Measurements from ENCODE around the gene STK10. TPM values are rescaled to one million over a fixed set of nuclear protein-coding genes. Genes with fewer than 3 reads are reported as not detected.

STK10 gene
- total RNA-seq, 4 donors from 2014 or later, result 5.4 to 18.3 (median 5.7) TPM

- Histone ChIP-seq H3K27ac (no peak overlapping the region), H3K4me1 (peaks cover 0 to 4% of the 10 kb centered on the region in 2 donors), H3K9me3 (no peaks in the 10 kb centered on the region), H3K4me3 (no peak overlapping the region), H3K36me3 (no peaks in the 10 kb centered on the region), H3K27me3 (no peaks in the 10 kb centered on the region)
- no peak for DNase-seq
- intact Hi-C loops (cut with DNase I; ENCODE audit: low total_unique reads), result no loop called here
- no peak for TF ChIP-seq CTCF (IDR thresholded peaks at IDR 0.05 in 4 of 5, conservative IDR thresholded peaks at IDR 0.05 in 1 of 5)
- no peak for TF ChIP-seq POLR2A (IDR thresholded peaks at IDR 0.05)
- in situ Hi-C loops (cut with MboI; ENCODE audit: low sequenced_read_pairs in 4 of 4), result loop anchor here (10.0 to 25.0 kb wide), 2 partner anchors 123 to 626 kb away; partner anchors contain the start of gene FGF18 (in 4 of the 4)
- ATAC-seq, result no peak
These were observed 149.9 kb downstream of the STK10 start for GRCh38 chr5:172038167-172038566.

- TF ChIP-seq POLR2A (IDR thresholded peaks at IDR 0.05) (no peak), CTCF (IDR thresholded peaks at IDR 0.05 in 4 of 5, conservative IDR thresholded peaks at IDR 0.05 in 1 of 5) (no peak)
- Histone ChIP-seq H3K27ac (no peak overlapping the region), H3K36me3 (no peaks in the 10 kb centered on the region), H3K9me3 (no peaks in the 10 kb centered on the region), H3K4me3 (no peak overlapping the region), H3K27me3 (no peaks in the 10 kb centered on the region), H3K4me1 (peaks cover 0 to 3% of the 10 kb centered on the region in 2 donors)
- ATAC-seq (no peak), DNase-seq (no peak)
- in situ Hi-C loops (cut with MboI; ENCODE audit: low sequenced_read_pairs in 4 of 4), result loop anchor here (10.0 to 25.0 kb wide), 2 partner anchors 120 to 623 kb away; partner anchors contain the start of gene FGF18 (in 4 of the 4)
- intact Hi-C loops (cut with DNase I; ENCODE audit: low total_unique reads), result no loop called here
These were observed 153.0 kb downstream of the STK10 start for GRCh38 chr5:172035049-172035448.

- H3K4me1 ChIP-seq, result no peaks in the 10 kb centered on the region
- no peak overlapping the region for H3K4me3 ChIP-seq
- no peak overlapping the region for H3K27ac ChIP-seq
- DNase-seq (no peak), ATAC-seq (no peak)
- in situ Hi-C loops (cut with MboI; ENCODE audit: low sequenced_read_pairs in 4 of 4) (loop anchor here (10.0 to 25.0 kb wide), 2 partner anchors 117 to 620 kb away; partner anchors contain the start of gene FGF18 (in 4 of the 4)), intact Hi-C loops (cut with DNase I; ENCODE audit: low total_unique reads) (no loop called here)
- no peak for TF ChIP-seq CTCF (IDR thresholded peaks at IDR 0.05 in 4 of 5, conservative IDR thresholded peaks at IDR 0.05 in 1 of 5)
- no peak for TF ChIP-seq POLR2A (IDR thresholded peaks at IDR 0.05)
- no peaks in the 10 kb centered on the region for H3K36me3 ChIP-seq
- H3K9me3 ChIP-seq, result no peaks in the 10 kb centered on the region
- H3K27me3 ChIP-seq, result no peaks in the 10 kb centered on the region
These were observed 156.0 kb downstream of the STK10 start for GRCh38 chr5:172031894-172032461.

- DNase-seq (no peak), ATAC-seq (no peak)
- H3K4me3 ChIP-seq, result no peak overlapping the region
- intact Hi-C loops (cut with DNase I; ENCODE audit: low total_unique reads), result no loop called here
- in situ Hi-C loops (cut with MboI; ENCODE audit: low sequenced_read_pairs in 4 of 4), result loop anchor here (10.0 to 25.0 kb wide), 2 partner anchors 115 to 618 kb away; partner anchors contain the start of gene FGF18 (in 4 of the 4)
- H3K36me3 ChIP-seq, result no peaks in the 10 kb centered on the region
- H3K27me3 ChIP-seq, result no peaks in the 10 kb centered on the region
- H3K27ac ChIP-seq, result no peak overlapping the region
- no peaks in the 10 kb centered on the region for H3K4me1 ChIP-seq
- TF ChIP-seq CTCF (IDR thresholded peaks at IDR 0.05 in 4 of 5, conservative IDR thresholded peaks at IDR 0.05 in 1 of 5) (no peak), POLR2A (IDR thresholded peaks at IDR 0.05) (no peak)
- H3K9me3 ChIP-seq, result no peaks in the 10 kb centered on the region
These were observed 158.1 kb downstream of the STK10 start for GRCh38 chr5:172029876-172030275.
